Measurements from ENCODE around the gene PTPRD.

Gene PTPRD

DNA sequence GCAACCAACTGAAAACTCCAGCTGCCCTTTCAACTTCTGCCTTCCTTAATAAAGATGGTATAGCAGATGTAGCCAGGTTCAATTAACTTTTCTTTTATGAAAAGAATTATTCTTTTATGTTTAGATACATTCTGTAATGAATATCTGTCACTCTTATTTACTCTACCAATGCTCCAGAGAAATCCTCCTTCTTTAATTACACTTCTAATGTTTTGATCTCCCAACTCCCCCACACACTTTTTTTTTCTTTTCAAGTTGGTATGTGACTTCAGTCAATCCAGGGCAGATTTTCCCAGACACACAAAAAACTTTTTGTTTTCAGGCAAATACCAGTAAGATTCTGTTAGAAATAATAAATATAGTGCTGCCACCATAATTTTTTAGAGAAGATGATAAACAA is 1813.2 kb downstream of the PTPRD start:
- CTCF ChIA-PET, result no interaction called here
- TF ChIP-seq, protein P1, sequence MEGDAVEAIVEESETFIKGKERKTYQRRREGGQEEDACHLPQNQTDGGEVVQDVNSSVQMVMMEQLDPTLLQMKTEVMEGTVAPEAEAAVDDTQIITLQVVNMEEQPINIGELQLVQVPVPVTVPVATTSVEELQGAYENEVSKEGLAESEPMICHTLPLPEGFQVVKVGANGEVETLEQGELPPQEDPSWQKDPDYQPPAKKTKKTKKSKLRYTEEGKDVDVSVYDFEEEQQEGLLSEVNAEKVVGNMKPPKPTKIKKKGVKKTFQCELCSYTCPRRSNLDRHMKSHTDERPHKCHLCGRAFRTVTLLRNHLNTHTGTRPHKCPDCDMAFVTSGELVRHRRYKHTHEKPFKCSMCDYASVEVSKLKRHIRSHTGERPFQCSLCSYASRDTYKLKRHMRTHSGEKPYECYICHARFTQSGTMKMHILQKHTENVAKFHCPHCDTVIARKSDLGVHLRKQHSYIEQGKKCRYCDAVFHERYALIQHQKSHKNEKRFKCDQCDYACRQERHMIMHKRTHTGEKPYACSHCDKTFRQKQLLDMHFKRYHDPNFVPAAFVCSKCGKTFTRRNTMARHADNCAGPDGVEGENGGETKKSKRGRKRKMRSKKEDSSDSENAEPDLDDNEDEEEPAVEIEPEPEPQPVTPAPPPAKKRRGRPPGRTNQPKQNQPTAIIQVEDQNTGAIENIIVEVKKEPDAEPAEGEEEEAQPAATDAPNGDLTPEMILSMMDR (IDR thresholded peaks at IDR 0.05; ENCODE audit: control extremely low read depth, extremely low read depth, low read depth, missing control alignments), result no peak
- POLR2A ChIA-PET, result no interaction called here
- no peak for DNase-seq (ENCODE audit: extremely low spot score)

DNA sequence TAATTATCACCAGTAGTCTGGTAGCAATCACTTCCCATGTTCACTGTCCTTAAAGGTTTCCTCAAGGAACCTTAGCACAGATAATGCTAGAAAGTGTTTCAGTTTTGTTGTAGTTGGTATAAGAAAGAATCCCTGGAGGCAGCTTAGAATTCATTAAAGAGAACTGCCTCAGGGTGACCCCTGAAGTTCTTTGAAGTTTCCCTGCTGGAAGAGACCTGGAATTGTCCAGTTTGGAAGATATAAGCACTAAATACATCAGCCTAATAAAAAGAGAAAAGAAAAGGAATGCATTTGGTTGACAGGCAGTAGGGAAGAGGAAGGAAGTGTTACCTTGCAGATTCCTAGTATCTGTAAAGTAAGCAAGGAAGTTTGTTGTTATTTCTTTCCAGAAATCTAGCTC is 1813.6 kb downstream of the PTPRD start:
- TF ChIP-seq, protein P1 (IDR thresholded peaks at IDR 0.05; ENCODE audit: control extremely low read depth, extremely low read depth, low read depth, missing control alignments), result no peak
- POLR2A ChIA-PET, result no interaction called here
- CTCF ChIA-PET, result no interaction called here
- DNase-seq (ENCODE audit: extremely low spot score), result no peak

DNA sequence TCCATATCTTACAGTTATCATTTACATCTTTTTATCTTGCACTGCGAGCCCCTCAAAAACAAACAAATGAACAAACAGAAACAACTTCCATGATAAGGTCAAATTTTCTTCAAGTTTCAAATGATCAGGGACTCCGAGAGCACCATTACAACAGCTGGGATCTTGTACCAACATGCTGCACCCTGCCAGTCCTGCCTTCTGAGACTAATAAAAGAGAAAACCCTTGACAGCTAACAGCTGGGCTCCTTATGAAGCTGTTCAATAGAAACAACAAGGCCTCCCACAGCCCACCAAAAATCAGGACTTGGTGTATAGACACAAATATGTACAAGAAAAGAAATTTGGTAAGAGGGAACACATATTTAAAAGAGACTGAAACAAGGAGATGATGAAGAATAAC is 1828.0 kb downstream of the PTPRD start:
- CTCF ChIA-PET, result interaction anchor here (1.1 to 1.4 kb wide), 2 partner anchors 8 to 11 kb away, joined by 3 read pairs; no protein-coding TSS in a partner anchor
- TF ChIP-seq, protein P1 (IDR thresholded peaks at IDR 0.05; ENCODE audit: control extremely low read depth, extremely low read depth, low read depth, missing control alignments), result no peak
- POLR2A ChIA-PET, result no interaction called here
- no peak for DNase-seq (ENCODE audit: extremely low spot score)

DNA sequence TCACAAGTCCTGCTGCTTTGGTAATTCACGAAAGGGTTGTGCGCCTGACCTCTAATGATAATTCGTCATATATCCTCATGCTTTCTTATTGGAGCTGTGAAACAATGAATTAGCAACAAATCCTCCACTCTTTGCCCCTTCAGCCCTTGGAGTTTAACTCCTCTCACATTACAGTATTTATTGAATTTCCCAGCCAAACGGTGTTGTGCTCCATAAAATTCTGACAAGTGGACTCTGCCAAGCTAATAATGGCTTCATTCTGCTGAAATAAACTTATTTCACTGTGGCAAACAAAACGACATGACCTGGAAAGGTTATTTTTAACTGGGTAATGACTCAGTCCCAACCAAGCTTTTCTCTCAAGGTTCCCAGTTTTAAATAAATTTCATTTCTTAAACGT is 1828.9 kb downstream of the PTPRD start:
- DNase-seq (ENCODE audit: extremely low spot score), result no peak
- ChIA-PET CTCF (interaction anchor here (0.9 to 1.1 kb wide), 2 partner anchors 9 to 19 kb away, joined by 3 read pairs; no protein-coding TSS in a partner anchor), POLR2A (no interaction called here)
- TF ChIP-seq, protein P1 (IDR thresholded peaks at IDR 0.05; ENCODE audit: control extremely low read depth, extremely low read depth, low read depth, missing control alignments), result no peak

DNA sequence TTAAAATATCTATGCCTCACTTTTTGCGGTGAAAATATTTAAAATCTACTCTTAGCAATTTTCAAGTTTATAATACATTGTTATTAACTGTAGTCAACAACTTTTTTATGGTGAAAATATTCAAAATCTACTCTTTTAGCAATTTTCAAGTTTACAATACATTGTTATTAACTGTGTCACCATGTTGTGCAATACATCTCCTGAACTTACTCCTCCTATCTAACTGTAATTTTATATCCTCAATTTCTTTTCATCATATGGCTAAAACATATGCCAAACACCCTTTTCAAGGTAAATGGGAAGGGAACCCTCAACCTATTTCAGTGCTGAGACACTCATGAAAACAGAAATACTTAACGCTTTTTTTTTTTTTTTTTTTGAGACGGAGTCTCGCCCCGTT is 1830.6 kb downstream of the PTPRD start:
- TF ChIP-seq, protein P1 (IDR thresholded peaks at IDR 0.05; ENCODE audit: control extremely low read depth, extremely low read depth, low read depth, missing control alignments), result no peak
- CTCF ChIA-PET, result no interaction called here
- no peak for DNase-seq (ENCODE audit: extremely low spot score)
- POLR2A ChIA-PET, result no interaction called here

DNA sequence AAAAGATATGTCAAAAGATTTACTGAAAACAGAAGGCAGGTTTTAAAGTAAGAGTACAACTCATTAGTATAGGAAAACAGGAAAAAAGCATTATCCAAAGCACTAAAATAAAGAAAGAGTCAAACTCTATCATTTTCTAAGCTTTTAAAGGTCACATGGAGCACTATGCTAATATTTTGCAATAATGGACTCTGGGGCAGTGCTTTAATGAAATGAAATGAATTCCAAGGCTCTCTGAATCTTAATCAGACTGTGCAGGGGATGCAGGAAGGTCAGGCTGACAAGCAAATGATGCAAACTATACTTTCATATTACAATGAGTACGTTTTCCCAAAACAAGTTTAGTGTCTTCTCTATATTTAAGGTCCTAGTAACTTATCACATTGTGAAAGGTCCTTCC is 1831.3 kb downstream of the PTPRD start:
- CTCF ChIA-PET, result interaction anchor here (0.9 kb wide), 1 partner anchor 16 kb away, joined by 3 read pairs; no protein-coding TSS in a partner anchor

More for the DNA sequence above, 1831.3 kb downstream of the PTPRD start:
- TF ChIP-seq, protein P1 (IDR thresholded peaks at IDR 0.05; ENCODE audit: control extremely low read depth, extremely low read depth, low read depth, missing control alignments), result no peak
- DNase-seq (ENCODE audit: extremely low spot score), result no peak
- POLR2A ChIA-PET, result no interaction called here
